Smooth muscle cell (in vitro differentiated cells): Measurements from ENCODE around the gene TMEM272. TPM values are rescaled to one million over a fixed set of nuclear protein-coding genes. Genes with fewer than 3 reads are reported as not detected.

Experiments used
- DNase-seq: peaks from one replicate; lab custom pipeline; 2025; ENCODE audit not compliant: unreplicated experiment; lab: John Stamatoyannopoulos, UW
- H2AFZ ChIP-seq: fragments of 200-600 bp; sonication (generic); 2 replicates; pipeline ENCODE4 v1.6.0; 2016; ENCODE audit warnings: antibody characterized with exemption, low read depth, mild to moderate bottlenecking
- H3F3A ChIP-seq: fragments of 200-600 bp; sonication (generic); 2 replicates; pipeline ENCODE4 v1.6.0; 2017; ENCODE audit warnings: antibody characterized with exemption, low read depth
- H3K27ac ChIP-seq: fragments of 200-600 bp; sonication (generic); 2 replicates; pipeline ENCODE4 v1.5.1; 2016; ENCODE audit warnings: low read depth, mild to moderate bottlenecking
- H3K27me3 ChIP-seq: fragments of 200-600 bp; sonication (generic); 2 replicates; pipeline ENCODE4 v1.6.1; 2016; ENCODE audit warnings: low read depth, mild to moderate bottlenecking
- H3K36me3 ChIP-seq: fragments of 200-600 bp; sonication (generic); 2 replicates; pipeline ENCODE4 v1.5.1; 2016; ENCODE audit warnings: low read depth
- H3K4me1 ChIP-seq: fragments of 200-600 bp; sonication (generic); 2 replicates; pipeline ENCODE4 v1.5.1; 2016; ENCODE audit warnings: low read depth
- H3K4me2 ChIP-seq: fragments of 200-600 bp; sonication (generic); 2 replicates; pipeline ENCODE4 v1.6.0; 2016; ENCODE audit warnings: mild to moderate bottlenecking
- H3K4me3 ChIP-seq: fragments of 200-600 bp; sonication (generic); 2 replicates; pipeline ENCODE4 v1.5.1; 2016; ENCODE audit warnings: mild to moderate bottlenecking
- H3K79me2 ChIP-seq: fragments of 200-600 bp; sonication (generic); 2 replicates; pipeline ENCODE4 v1.6.0; 2016; ENCODE audit warnings: low read depth, mild to moderate bottlenecking
- H3K9ac ChIP-seq: fragments of 200-600 bp; sonication (generic); 2 replicates; pipeline ENCODE4 v1.6.0; 2016; ENCODE audit warnings: low read depth
- H3K9me3 ChIP-seq: fragments of 200-600 bp; sonication (generic); replicated peaks from 2 replicates; pipeline ENCODE4 v1.5.1; 2016; ENCODE audit warnings: low read depth
- H4K20me1 ChIP-seq: fragments of 200-600 bp; sonication (generic); 2 replicates; pipeline ENCODE4 v1.6.0; 2016; ENCODE audit warnings: low read depth
- WGBS: methylation state at CpG from one replicate; pipeline ENCODE4 v1.1.7; 2016; ENCODE audit warnings: low lambda C conversion rate; 5-methylcytosine and 5-hydroxymethylcytosine counted together
- polyA plus RNA-seq: library from polyadenylated mRNA; unstranded; fragments of >200 nt; fragmentation: Nextera tagmentation; extraction: Ambion mirVana; gene quantifications from 2 replicates; pipeline ENCODE4 v1.2.1, GENCODE V29; 2016
- total RNA-seq: library from RNA; depleted of rRNA; stranded (reverse); fragments of >200 nt; gene quantifications from 2 replicates; pipeline ENCODE4 v1.2.3, GENCODE V29; 2014
- TF ChIP-seq, protein P1 (sequence below): fragments of 200-600 bp; sonication (generic); IDR thresholded peaks from 2 replicates; pipeline ENCODE4 v1.5.1; 2017; ENCODE audit warnings: borderline replicate concordance, mild to moderate bottlenecking, antibody characterized with exemption; ENCODE audit not compliant: insufficient read depth, poor library complexity, severe bottlenecking

Gene TMEM272
- total and polyA plus RNA-seq, 2 experiments from 2014 or later: 0.18 to 0.26 TPM

DNA sequence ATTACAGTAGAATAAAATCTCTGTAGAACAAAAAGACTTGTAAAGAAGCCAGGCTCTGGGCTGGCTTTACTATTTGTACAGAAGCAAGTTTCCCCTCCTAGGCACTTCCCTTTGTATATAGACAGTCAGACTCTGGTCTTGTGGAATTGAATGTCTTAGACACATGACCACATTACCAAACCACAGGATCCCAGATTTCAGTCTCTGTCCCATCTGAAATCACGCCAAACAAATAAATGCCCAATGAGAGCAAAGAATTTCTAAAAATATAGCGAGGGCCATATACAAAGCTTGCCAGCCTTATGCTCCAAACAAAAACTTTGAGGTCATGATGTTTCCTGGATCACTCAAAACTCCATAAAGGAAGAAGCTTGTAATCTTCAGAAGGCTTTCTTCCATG lies 40.7 kb upstream of the TMEM272 start:
- Histone ChIP-seq H3F3A (peaks cover 13% of the 10 kb centered on the region), H3K79me2 (no peaks in the 10 kb centered on the region), H3K4me3 (no peak overlapping the region), H3K27ac (peak overlapping the region; percentile 10), H3K27me3 (no peaks in the 10 kb centered on the region), H3K4me2 (no peak overlapping the region), H3K9ac (no peak overlapping the region), H3K4me1 (no peaks in the 10 kb centered on the region), H3K36me3 (no peaks in the 10 kb centered on the region), H2AFZ (no peak overlapping the region), H3K9me3 (no peaks in the 10 kb centered on the region), H4K20me1 (no peaks in the 10 kb centered on the region)
- TF ChIP-seq, protein P1, sequence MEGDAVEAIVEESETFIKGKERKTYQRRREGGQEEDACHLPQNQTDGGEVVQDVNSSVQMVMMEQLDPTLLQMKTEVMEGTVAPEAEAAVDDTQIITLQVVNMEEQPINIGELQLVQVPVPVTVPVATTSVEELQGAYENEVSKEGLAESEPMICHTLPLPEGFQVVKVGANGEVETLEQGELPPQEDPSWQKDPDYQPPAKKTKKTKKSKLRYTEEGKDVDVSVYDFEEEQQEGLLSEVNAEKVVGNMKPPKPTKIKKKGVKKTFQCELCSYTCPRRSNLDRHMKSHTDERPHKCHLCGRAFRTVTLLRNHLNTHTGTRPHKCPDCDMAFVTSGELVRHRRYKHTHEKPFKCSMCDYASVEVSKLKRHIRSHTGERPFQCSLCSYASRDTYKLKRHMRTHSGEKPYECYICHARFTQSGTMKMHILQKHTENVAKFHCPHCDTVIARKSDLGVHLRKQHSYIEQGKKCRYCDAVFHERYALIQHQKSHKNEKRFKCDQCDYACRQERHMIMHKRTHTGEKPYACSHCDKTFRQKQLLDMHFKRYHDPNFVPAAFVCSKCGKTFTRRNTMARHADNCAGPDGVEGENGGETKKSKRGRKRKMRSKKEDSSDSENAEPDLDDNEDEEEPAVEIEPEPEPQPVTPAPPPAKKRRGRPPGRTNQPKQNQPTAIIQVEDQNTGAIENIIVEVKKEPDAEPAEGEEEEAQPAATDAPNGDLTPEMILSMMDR: no peak
- WGBS: 77% methylated on average over 2 of the region's 2 CpGs
- DNase-seq: no peak

DNA sequence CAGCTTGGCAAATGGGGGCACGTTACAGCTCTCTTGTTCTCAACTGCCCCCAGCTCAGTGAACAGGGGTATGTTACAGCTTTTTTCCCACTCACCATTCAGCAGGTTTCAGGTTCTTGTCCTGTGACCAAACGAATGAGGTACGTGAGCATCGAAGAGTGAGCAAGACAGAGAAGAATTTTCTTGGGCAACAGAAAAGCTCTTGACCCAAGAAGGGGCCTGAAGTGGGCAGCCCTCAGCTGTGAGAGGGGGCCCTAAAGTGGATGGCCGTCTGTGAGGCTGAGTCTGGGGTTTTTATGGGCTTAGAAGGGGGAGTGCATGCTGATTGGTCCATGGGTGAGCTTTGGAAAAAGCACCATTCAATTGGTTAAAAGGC lies 38.2 kb upstream of the TMEM272 start:
- H3K9ac ChIP-seq: no peak overlapping the region
- peaks cover 12% of the 10 kb centered on the region for H3F3A ChIP-seq
- peaks cover 6% of the 10 kb centered on the region for H3K4me1 ChIP-seq
- H3K4me2 ChIP-seq: no peak overlapping the region
- H3K9me3 ChIP-seq: no peaks in the 10 kb centered on the region
- no peaks in the 10 kb centered on the region for H3K27me3 ChIP-seq
- no peak overlapping the region for H3K4me3 ChIP-seq
- no peak for DNase-seq
- no peaks in the 10 kb centered on the region for H4K20me1 ChIP-seq
- H3K36me3 ChIP-seq: no peaks in the 10 kb centered on the region
- TF ChIP-seq, protein P1: no peak
- 72% methylated on average over 5 of the region's 5 CpGs for WGBS
- no peaks in the 10 kb centered on the region for H3K79me2 ChIP-seq
- H3K27ac ChIP-seq: no peak overlapping the region
- no peak overlapping the region for H2AFZ ChIP-seq

DNA sequence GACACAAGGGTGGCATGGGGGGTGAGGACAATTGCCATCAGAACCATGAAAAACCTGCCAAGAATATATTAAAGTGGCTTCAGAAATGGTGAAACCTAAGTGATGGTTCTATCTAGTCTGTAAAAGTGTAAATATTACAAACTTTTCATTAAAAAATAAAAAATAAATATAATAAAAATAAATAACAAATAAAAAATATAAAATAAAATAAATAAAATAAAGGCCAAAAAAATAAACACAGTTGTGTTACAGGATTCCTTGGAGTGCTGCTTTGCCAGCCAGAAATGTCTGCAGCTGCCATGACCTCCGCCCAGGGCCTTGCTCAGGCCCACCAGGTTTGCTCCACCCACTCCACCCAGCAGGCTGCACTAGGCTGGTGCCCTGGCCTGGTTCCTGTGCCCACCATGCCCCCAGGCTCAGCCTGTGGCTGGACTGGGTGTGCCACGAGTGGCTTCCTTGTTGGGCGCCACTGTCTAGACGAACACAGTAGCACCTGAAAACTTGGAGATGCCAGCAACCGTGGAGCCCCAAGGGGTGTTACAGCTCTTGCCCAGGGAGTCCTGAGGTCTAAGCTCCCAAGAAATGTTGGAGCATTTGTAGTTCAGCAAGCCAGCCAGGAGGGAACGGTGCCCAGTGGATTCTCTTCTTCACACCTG lies 37.7 kb upstream of the TMEM272 start:
- DNase-seq: no peak
- Histone ChIP-seq H3K9ac (no peak overlapping the region), H3K9me3 (no peaks in the 10 kb centered on the region), H3F3A (peaks cover 9% of the 10 kb centered on the region), H3K27me3 (no peaks in the 10 kb centered on the region), H3K4me1 (peaks cover 6% of the 10 kb centered on the region), H3K27ac (no peak overlapping the region), H3K36me3 (no peaks in the 10 kb centered on the region), H4K20me1 (no peaks in the 10 kb centered on the region), H3K4me2 (no peak overlapping the region), H2AFZ (no peak overlapping the region), H3K4me3 (no peak overlapping the region), H3K79me2 (no peaks in the 10 kb centered on the region)
- 93% methylated on average over 6 of the region's 6 CpGs for WGBS
- TF ChIP-seq, protein P1: no peak

DNA sequence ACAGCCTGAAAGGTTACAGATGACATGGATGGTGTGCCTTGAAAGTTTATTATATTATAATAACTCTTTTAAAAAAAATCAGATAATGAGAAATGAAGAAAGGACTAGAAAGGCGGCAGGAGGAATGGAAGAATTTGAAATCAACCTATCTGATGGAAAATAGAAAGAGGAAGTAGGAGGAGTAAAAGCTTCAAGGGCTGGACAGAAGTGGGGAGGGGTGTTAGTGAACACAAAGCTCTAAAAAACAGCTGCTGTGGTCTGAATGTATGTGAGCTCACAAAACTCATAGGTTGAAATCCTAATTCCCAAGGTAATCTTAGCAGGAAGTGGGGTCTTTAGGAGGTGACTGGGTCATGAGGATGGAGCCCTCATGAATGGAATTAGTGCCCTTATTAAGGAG lies 36.3 kb upstream of the TMEM272 start:
- WGBS: 100% methylated on average over 1 of the region's 1 CpG
- no peak overlapping the region for H2AFZ ChIP-seq
- no peaks in the 10 kb centered on the region for H4K20me1 ChIP-seq
- H3K36me3 ChIP-seq: no peaks in the 10 kb centered on the region
- no peak overlapping the region for H3K9ac ChIP-seq
- DNase-seq: no peak
- no peaks in the 10 kb centered on the region for H3K27me3 ChIP-seq
- H3K4me3 ChIP-seq: no peak overlapping the region
- TF ChIP-seq, protein P1: no peak
- peaks cover 6% of the 10 kb centered on the region for H3K4me1 ChIP-seq
- no peaks in the 10 kb centered on the region for H3K9me3 ChIP-seq
- no peaks in the 10 kb centered on the region for H3K79me2 ChIP-seq
- no peaks in the 10 kb centered on the region for H3F3A ChIP-seq
- no peak overlapping the region for H3K4me2 ChIP-seq
- H3K27ac ChIP-seq: no peak overlapping the region
